Testis (tissue), 2 donors: ENCODE measurements around the gene SHCBP1L.

ENCODE experiments used
- POLR2A ChIP-seq: fragments of 450-650 bp; IDR thresholded peaks from one replicate; pipeline ENCODE4 v1.6.1; 2017; ENCODE audit warnings: antibody characterized with exemption, mild to moderate bottlenecking, moderate library complexity
- TF ChIP-seq, protein P1 (sequence below), 3 experiments: fragments of 450-650 bp in 2 of 3; fragments of 200-600 bp in 1 of 3; sonication (generic) in 1 of 3; IDR thresholded peaks; one replicate each; pipeline ENCODE4 v1.5.1; 2016 to 2019; ENCODE audit warnings: antibody characterized with exemption in 3 of 3, mild to moderate bottlenecking in 2 of 3, moderate library complexity in 1 of 3

GRCh38 chr1:182869241-182869666 lies 83.7 kb downstream of the SHCBP1L start:
- no peak for TF ChIP-seq POLR2A
- TF ChIP-seq, protein P1, sequence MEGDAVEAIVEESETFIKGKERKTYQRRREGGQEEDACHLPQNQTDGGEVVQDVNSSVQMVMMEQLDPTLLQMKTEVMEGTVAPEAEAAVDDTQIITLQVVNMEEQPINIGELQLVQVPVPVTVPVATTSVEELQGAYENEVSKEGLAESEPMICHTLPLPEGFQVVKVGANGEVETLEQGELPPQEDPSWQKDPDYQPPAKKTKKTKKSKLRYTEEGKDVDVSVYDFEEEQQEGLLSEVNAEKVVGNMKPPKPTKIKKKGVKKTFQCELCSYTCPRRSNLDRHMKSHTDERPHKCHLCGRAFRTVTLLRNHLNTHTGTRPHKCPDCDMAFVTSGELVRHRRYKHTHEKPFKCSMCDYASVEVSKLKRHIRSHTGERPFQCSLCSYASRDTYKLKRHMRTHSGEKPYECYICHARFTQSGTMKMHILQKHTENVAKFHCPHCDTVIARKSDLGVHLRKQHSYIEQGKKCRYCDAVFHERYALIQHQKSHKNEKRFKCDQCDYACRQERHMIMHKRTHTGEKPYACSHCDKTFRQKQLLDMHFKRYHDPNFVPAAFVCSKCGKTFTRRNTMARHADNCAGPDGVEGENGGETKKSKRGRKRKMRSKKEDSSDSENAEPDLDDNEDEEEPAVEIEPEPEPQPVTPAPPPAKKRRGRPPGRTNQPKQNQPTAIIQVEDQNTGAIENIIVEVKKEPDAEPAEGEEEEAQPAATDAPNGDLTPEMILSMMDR (IDR thresholded peaks at IDR 0.05): no peak
